ENCODE measurements around the gene HMGXB4.

The HMGXB4 gene

GRCh38 chr22:35303029-35303624, 45.8 kb downstream of the HMGXB4 start:
- H3K27me3 Mint-ChIP-seq (ENCODE audit: low read depth), result peaks cover 4% of the 10 kb centered on the region
- H3K4me1 Mint-ChIP-seq, result peaks cover 43% of the 10 kb centered on the region
- H3K4me3 Mint-ChIP-seq, result peak overlapping the region; percentile 44 to 84 (median 53)
- peaks cover 8% of the 10 kb centered on the region for H3K36me3 Mint-ChIP-seq (ENCODE audit: low read depth)
- TF ChIP-seq, protein P1, sequence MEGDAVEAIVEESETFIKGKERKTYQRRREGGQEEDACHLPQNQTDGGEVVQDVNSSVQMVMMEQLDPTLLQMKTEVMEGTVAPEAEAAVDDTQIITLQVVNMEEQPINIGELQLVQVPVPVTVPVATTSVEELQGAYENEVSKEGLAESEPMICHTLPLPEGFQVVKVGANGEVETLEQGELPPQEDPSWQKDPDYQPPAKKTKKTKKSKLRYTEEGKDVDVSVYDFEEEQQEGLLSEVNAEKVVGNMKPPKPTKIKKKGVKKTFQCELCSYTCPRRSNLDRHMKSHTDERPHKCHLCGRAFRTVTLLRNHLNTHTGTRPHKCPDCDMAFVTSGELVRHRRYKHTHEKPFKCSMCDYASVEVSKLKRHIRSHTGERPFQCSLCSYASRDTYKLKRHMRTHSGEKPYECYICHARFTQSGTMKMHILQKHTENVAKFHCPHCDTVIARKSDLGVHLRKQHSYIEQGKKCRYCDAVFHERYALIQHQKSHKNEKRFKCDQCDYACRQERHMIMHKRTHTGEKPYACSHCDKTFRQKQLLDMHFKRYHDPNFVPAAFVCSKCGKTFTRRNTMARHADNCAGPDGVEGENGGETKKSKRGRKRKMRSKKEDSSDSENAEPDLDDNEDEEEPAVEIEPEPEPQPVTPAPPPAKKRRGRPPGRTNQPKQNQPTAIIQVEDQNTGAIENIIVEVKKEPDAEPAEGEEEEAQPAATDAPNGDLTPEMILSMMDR (IDR thresholded peaks at IDR 0.05; ENCODE audit: unreplicated experiment in 3 of 3), result no peak
- no peaks in the 10 kb centered on the region for H3K9me3 Mint-ChIP-seq
- peak overlapping the region in 1 of 3 experiments; percentile 5 for H3K27ac Mint-ChIP-seq

- Mint-ChIP-seq H3K36me3 (ENCODE audit: low read depth) (peaks cover 8% of the 10 kb centered on the region), H3K9me3 (no peaks in the 10 kb centered on the region), H3K27me3 (ENCODE audit: low read depth) (peaks cover 4% of the 10 kb centered on the region), H3K4me1 (peaks cover 56% of the 10 kb centered on the region), H3K4me3 (no peak overlapping the region), H3K27ac (no peak overlapping the region)
- TF ChIP-seq, protein P1 (IDR thresholded peaks at IDR 0.05; ENCODE audit: unreplicated experiment in 3 of 3), result no peak
Observed at GRCh38 chr22:35305525-35306070, 48.3 kb downstream of the HMGXB4 start.

GRCh38 chr22:35306350-35306967, 49.2 kb downstream of the HMGXB4 start:
- Mint-ChIP-seq H3K27me3 (ENCODE audit: low read depth) (peaks cover 4% of the 10 kb centered on the region), H3K36me3 (ENCODE audit: low read depth) (peaks cover 8% of the 10 kb centered on the region), H3K4me3 (no peak overlapping the region), H3K4me1 (peaks cover 60% of the 10 kb centered on the region), H3K9me3 (no peaks in the 10 kb centered on the region), H3K27ac (peak overlapping the region in 2 of 3 experiments; percentile 48 to 70)
- TF ChIP-seq, protein P1 (IDR thresholded peaks at IDR 0.05; ENCODE audit: unreplicated experiment in 3 of 3), result no peak

DNA sequence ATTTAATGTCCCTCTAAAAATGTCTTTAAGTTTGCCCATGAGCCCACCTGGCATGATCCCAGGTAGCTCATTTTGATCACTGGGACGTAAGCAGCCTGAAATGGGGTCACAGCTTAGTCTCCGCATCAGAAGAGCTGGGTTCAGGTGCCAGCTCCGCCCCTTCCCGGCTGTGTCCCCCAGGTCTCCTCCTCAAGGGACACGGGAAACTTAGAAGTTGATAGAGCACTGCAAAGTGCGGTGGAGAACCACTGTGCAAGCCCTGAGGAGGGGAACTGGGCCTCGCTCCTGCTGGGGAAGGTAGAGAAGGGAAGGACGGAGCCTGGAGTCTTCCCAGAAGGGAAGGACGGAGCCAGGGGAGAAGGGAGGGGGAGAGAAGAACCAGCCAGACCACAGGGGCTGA, 50.1 kb downstream of the HMGXB4 start:
- H3K9me3 Mint-ChIP-seq, result no peaks in the 10 kb centered on the region
- H3K36me3 Mint-ChIP-seq (ENCODE audit: low read depth), result peaks cover 8% of the 10 kb centered on the region
- peak overlapping the region in 2 of 3 experiments; percentile 3 to 19 for H3K27ac Mint-ChIP-seq
- TF ChIP-seq, protein P1 (IDR thresholded peaks at IDR 0.05; ENCODE audit: unreplicated experiment in 3 of 3), result no peak
- peaks cover 62% of the 10 kb centered on the region for H3K4me1 Mint-ChIP-seq
- H3K27me3 Mint-ChIP-seq (ENCODE audit: low read depth), result peaks cover 4% of the 10 kb centered on the region
- H3K4me3 Mint-ChIP-seq, result no peak overlapping the region

DNA sequence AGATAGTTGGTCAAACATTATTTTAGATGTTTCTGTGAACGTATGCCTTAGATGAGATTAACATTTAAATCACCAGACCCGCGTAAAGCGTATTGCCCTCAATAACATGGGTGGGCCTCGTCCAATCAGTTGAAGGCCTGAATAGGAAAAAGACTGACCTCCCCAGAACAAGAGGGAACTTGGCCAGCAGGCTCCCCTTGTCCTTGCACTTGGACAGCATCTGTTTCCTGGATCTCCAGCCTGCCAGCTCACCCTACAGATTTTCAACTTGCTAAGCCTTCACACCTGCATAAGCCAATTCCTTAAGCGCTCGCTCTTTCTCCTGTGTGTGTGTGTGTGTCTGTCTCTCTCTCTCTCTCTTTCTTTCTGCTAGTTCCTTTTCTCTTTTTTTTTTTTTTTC, 50.6 kb downstream of the HMGXB4 start:
- H3K4me1 Mint-ChIP-seq, result peaks cover 65% of the 10 kb centered on the region
- no peaks in the 10 kb centered on the region for H3K9me3 Mint-ChIP-seq
- peaks cover 6% of the 10 kb centered on the region for H3K36me3 Mint-ChIP-seq (ENCODE audit: low read depth)
- H3K27ac Mint-ChIP-seq, result no peak overlapping the region
- H3K27me3 Mint-ChIP-seq (ENCODE audit: low read depth), result peaks cover 3% of the 10 kb centered on the region
- no peak overlapping the region for H3K4me3 Mint-ChIP-seq
- TF ChIP-seq, protein P1 (IDR thresholded peaks at IDR 0.05; ENCODE audit: unreplicated experiment in 3 of 3), result no peak

Measured in nephron (organoid).